Lower lobe of right lung (tissue), 2 donors: ENCODE measurements around the gene MEG3. TPM values are rescaled to one million over a fixed set of nuclear protein-coding genes. Genes with fewer than 3 reads are reported as not detected.
"Not testable (repeated sequence)": the region's sequence is repeated elsewhere in the genome, so short reads cannot be mapped to it uniquely, and the experiment has no call there.

Source experiments
- ATAC-seq, 2 donors: fragments of 200-7000 bp; cut with Tn5 transposase; one replicate each; pipeline ENCODE4 v1.9.1; 2020 to 2022; ENCODE audit warnings: mild to moderate bottlenecking in 2 of 2, moderate library complexity in 2 of 2
- DNase-seq: peaks from one replicate; pipeline ENCODE4 v3.0.0-alpha.2; 2020
- H3K27ac ChIP-seq: fragments of 200-600 bp; one replicate; pipeline ENCODE4 v1.8.0; 2022
- H3K27me3 ChIP-seq: fragments of 200-600 bp; one replicate; pipeline ENCODE4 v1.8.0; 2022; ENCODE audit warnings: low read depth
- H3K36me3 ChIP-seq: fragments of 200-600 bp; one replicate; pipeline ENCODE4 v1.8.0; 2022; ENCODE audit warnings: mild to moderate bottlenecking
- H3K4me1 ChIP-seq: fragments of 200-600 bp; one replicate; pipeline ENCODE4 v1.8.0; 2022
- H3K4me3 ChIP-seq: fragments of 200-600 bp; one replicate; pipeline ENCODE4 v1.8.0; 2022; ENCODE audit warnings: mild to moderate bottlenecking
- H3K9me3 ChIP-seq: fragments of 200-600 bp; one replicate; pipeline ENCODE4 v1.8.0; 2022
- CTCF ChIP-seq: fragments of 200-600 bp; IDR thresholded peaks from one replicate; pipeline ENCODE4 v1.8.0; 2022; ENCODE audit warnings: antibody characterized with exemption, mild to moderate bottlenecking
- intact Hi-C: fragments of 100-400 bp; cut with DNase I; formaldehyde crosslinking; loops from one replicate; pipeline ENCODE4 v1.11.0; 2022
- total RNA-seq: library from RNA; stranded (reverse); fragmentation: NEBNext Ultra II Directional; extraction: Animal tissue kit (Norgen Biotek cat#: 25700); gene quantifications from one replicate; pipeline ENCODE4 v1.2.1, GENCODE V29; 2021
- donor health status: DM: no; HTN: yes; CAD: no; lungs with severe emphysema.

The MEG3 gene
- total RNA-seq, 1 donor from 2014 or later: 16.6 TPM

- H3K4me1 ChIP-seq: no peaks in the 10 kb centered on the region
- no peak for TF ChIP-seq CTCF
- intact Hi-C loops: no loop called here
- H3K9me3 ChIP-seq: no peaks in the 10 kb centered on the region
- H3K27me3 ChIP-seq: peaks cover 6% of the 10 kb centered on the region
- ATAC-seq (no peak), DNase-seq (no peak)
- H3K4me3 ChIP-seq: no peak overlapping the region
- no peak overlapping the region for H3K27ac ChIP-seq
- no peaks in the 10 kb centered on the region for H3K36me3 ChIP-seq
Observed at GRCh38 chr14:100816286-100816949, 9.5 kb upstream of the MEG3 start.

- intact Hi-C loops: no loop called here
- TF ChIP-seq CTCF: no peak
- DNase-seq (no peak), ATAC-seq (no peak)
- Histone ChIP-seq H3K27me3 (peaks cover 7% of the 10 kb centered on the region), H3K27ac (no peak overlapping the region), H3K9me3 (no peaks in the 10 kb centered on the region), H3K4me1 (no peaks in the 10 kb centered on the region), H3K4me3 (no peak overlapping the region), H3K36me3 (no peaks in the 10 kb centered on the region)
Observed at GRCh38 chr14:100816950-100817901, 8.7 kb upstream of the MEG3 start.

GRCh38 chr14:100818221-100818699, 7.7 kb upstream of the MEG3 start:
- Histone ChIP-seq H3K9me3 (no peaks in the 10 kb centered on the region), H3K4me1 (no peaks in the 10 kb centered on the region), H3K27ac (no peak overlapping the region), H3K36me3 (no peaks in the 10 kb centered on the region), H3K27me3 (peaks cover 10% of the 10 kb centered on the region), H3K4me3 (no peak overlapping the region)
- DNase-seq (no peak), ATAC-seq (no peak)
- intact Hi-C loops: no loop called here
- TF ChIP-seq CTCF: no peak

- H3K4me1 ChIP-seq, H3K4me3 ChIP-seq, DNase-seq, H3K36me3 ChIP-seq, H3K27ac ChIP-seq, intact Hi-C loops, H3K9me3 ChIP-seq, ATAC-seq: not testable (repeated sequence)
- peaks cover 13% of the 10 kb centered on the region for H3K27me3 ChIP-seq
Observed at GRCh38 chr14:100818923-100819322, 7.0 kb upstream of the MEG3 start.

GRCh38 chr14:100819453-100819828, 6.5 kb upstream of the MEG3 start:
- intact Hi-C loops: no loop called here
- Histone ChIP-seq H3K27ac (no peak overlapping the region), H3K36me3 (no peaks in the 10 kb centered on the region), H3K27me3 (peaks cover 18% of the 10 kb centered on the region), H3K9me3 (no peaks in the 10 kb centered on the region), H3K4me1 (no peaks in the 10 kb centered on the region), H3K4me3 (no peak overlapping the region)
- no peak for ATAC-seq
- DNase-seq: no peak
- no peak for TF ChIP-seq CTCF
